PFSK-1 (cell line): ENCODE data around the gene PHC2.

Experiments
- FOXP2 ChIP-seq: optimal IDR thresholded peaks from 2 replicates; pipeline ENCODE3; 2011; ENCODE audit warnings: borderline replicate concordance, control low read depth, inconsistent platforms; ENCODE audit not compliant: insufficient read depth; ENCODE audit errors: extremely low read length, extremely low read depth
- POLR2AphosphoS5 ChIP-seq: IDR thresholded peaks from 2 replicates; pipeline ENCODE4 v1.6.1; 2012; ENCODE audit warnings: low read depth, mild to moderate bottlenecking, control low read depth, low read length, moderate library complexity
- SIN3A ChIP-seq: IDR thresholded peaks from 2 replicates; pipeline ENCODE4 v1.6.1; 2012; ENCODE audit warnings: mild to moderate bottlenecking, low read length, moderate library complexity, borderline replicate concordance; ENCODE audit not compliant: insufficient read depth
- TAF1 ChIP-seq: IDR thresholded peaks from 2 replicates; pipeline ENCODE4 v1.6.1; 2012; ENCODE audit warnings: low read length, control low read depth, borderline replicate concordance; ENCODE audit not compliant: insufficient read depth

GRCh38 chr1:33470495-33471012 is 39.7 kb upstream of the PHC2 start:
- no peak for TF ChIP-seq FOXP2
- no peak for TF ChIP-seq POLR2AphosphoS5
- TF ChIP-seq TAF1: no peak
- TF ChIP-seq SIN3A: no peak
